Prostate gland (tissue), 2 donors: ENCODE measurements around the gene SLC39A11.

Experiments
- CTCF ChIP-seq, 4 experiments: fragments of 200-600 bp in 2 of 4; fragments of 450-650 bp in 2 of 4; sonication (generic) in 2 of 4; IDR thresholded peaks; 1 replicate in 3 of 4; 2 replicates in 1 of 4; pipeline ENCODE4 v1.5.1; 2016 to 2019; ENCODE audit warnings: antibody characterized with exemption in 4 of 4, mild to moderate bottlenecking in 2 of 4, moderate library complexity in 2 of 4
- POLR2A ChIP-seq: fragments of 450-650 bp; IDR thresholded peaks from one replicate; pipeline ENCODE4 v1.6.1; 2016; ENCODE audit warnings: antibody characterized with exemption, mild to moderate bottlenecking
- POLR2AphosphoS5 ChIP-seq: sonication (generic); formaldehyde crosslinking; IDR thresholded peaks from one replicate; pipeline ENCODE4 v1.6.1; 2017; ENCODE audit warnings: antibody characterized with exemption

GRCh38 chr17:72751746-72752145, 340.7 kb downstream of the SLC39A11 start:
- no peak for TF ChIP-seq CTCF (IDR thresholded peaks at IDR 0.05)
- TF ChIP-seq POLR2A = no peak
- TF ChIP-seq POLR2AphosphoS5 = no peak
